ENCODE measurements around the gene NCKAP5.

The NCKAP5 gene

GRCh38 chr2:133262893-133263292 lies 305.4 kb downstream of the NCKAP5 start:
- Histone ChIP-seq H3K4me3 (replicated peaks; ENCODE audit: insufficient read depth, low read length) (no peak overlapping the region), H3K27me3 (ENCODE audit: insufficient read depth, poor library complexity, severe bottlenecking) (peaks cover 15% of the 10 kb centered on the region), H3K27ac (replicated peaks) (no peak overlapping the region)
- TF ChIP-seq, protein P1, sequence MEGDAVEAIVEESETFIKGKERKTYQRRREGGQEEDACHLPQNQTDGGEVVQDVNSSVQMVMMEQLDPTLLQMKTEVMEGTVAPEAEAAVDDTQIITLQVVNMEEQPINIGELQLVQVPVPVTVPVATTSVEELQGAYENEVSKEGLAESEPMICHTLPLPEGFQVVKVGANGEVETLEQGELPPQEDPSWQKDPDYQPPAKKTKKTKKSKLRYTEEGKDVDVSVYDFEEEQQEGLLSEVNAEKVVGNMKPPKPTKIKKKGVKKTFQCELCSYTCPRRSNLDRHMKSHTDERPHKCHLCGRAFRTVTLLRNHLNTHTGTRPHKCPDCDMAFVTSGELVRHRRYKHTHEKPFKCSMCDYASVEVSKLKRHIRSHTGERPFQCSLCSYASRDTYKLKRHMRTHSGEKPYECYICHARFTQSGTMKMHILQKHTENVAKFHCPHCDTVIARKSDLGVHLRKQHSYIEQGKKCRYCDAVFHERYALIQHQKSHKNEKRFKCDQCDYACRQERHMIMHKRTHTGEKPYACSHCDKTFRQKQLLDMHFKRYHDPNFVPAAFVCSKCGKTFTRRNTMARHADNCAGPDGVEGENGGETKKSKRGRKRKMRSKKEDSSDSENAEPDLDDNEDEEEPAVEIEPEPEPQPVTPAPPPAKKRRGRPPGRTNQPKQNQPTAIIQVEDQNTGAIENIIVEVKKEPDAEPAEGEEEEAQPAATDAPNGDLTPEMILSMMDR (IDR thresholded peaks at IDR 0.05; ENCODE audit: insufficient read depth, low read length), result no peak
- TF ChIP-seq SPI1 (IDR thresholded peaks at IDR 0.05; ENCODE audit: borderline replicate concordance, low read depth) (no peak), GABPA (IDR thresholded peaks at IDR 0.05; ENCODE audit: low read depth) (no peak), POLR2AphosphoS5 (IDR thresholded peaks at IDR 0.05; ENCODE audit: low read depth) (no peak)
- TF ChIP-seq, protein P2, sequence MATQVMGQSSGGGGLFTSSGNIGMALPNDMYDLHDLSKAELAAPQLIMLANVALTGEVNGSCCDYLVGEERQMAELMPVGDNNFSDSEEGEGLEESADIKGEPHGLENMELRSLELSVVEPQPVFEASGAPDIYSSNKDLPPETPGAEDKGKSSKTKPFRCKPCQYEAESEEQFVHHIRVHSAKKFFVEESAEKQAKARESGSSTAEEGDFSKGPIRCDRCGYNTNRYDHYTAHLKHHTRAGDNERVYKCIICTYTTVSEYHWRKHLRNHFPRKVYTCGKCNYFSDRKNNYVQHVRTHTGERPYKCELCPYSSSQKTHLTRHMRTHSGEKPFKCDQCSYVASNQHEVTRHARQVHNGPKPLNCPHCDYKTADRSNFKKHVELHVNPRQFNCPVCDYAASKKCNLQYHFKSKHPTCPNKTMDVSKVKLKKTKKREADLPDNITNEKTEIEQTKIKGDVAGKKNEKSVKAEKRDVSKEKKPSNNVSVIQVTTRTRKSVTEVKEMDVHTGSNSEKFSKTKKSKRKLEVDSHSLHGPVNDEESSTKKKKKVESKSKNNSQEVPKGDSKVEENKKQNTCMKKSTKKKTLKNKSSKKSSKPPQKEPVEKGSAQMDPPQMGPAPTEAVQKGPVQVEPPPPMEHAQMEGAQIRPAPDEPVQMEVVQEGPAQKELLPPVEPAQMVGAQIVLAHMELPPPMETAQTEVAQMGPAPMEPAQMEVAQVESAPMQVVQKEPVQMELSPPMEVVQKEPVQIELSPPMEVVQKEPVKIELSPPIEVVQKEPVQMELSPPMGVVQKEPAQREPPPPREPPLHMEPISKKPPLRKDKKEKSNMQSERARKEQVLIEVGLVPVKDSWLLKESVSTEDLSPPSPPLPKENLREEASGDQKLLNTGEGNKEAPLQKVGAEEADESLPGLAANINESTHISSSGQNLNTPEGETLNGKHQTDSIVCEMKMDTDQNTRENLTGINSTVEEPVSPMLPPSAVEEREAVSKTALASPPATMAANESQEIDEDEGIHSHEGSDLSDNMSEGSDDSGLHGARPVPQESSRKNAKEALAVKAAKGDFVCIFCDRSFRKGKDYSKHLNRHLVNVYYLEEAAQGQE (IDR thresholded peaks at IDR 0.05; ENCODE audit: insufficient replicate concordance, low read depth), result no peak
- DNase-seq (ENCODE audit: low read depth in 1 of 2, low spot score in 1 of 2), result no peak

- H3K4me3 ChIP-seq (replicated peaks; ENCODE audit: insufficient read depth, low read length), result no peak overlapping the region
- DNase-seq (ENCODE audit: low read depth in 1 of 2, low spot score in 1 of 2), result no peak
- no peak overlapping the region for H3K27ac ChIP-seq (replicated peaks)
- H3K27me3 ChIP-seq (ENCODE audit: insufficient read depth, poor library complexity, severe bottlenecking), result no peaks in the 10 kb centered on the region
- TF ChIP-seq, protein P2 (IDR thresholded peaks at IDR 0.05; ENCODE audit: insufficient replicate concordance, low read depth), result no peak
Observed at GRCh38 chr2:133255360-133255759, 312.9 kb downstream of the NCKAP5 start.

- DNase-seq (ENCODE audit: low read depth in 1 of 2, low spot score in 1 of 2), result no peak
- Histone ChIP-seq H3K4me3 (replicated peaks; ENCODE audit: insufficient read depth, low read length) (no peak overlapping the region), H3K27me3 (ENCODE audit: insufficient read depth, poor library complexity, severe bottlenecking) (no peaks in the 10 kb centered on the region), H3K27ac (replicated peaks) (no peak overlapping the region)
- TF ChIP-seq GABPA (IDR thresholded peaks at IDR 0.05; ENCODE audit: low read depth), result no peak
- no peak for TF ChIP-seq SPI1 (IDR thresholded peaks at IDR 0.05; ENCODE audit: borderline replicate concordance, low read depth)
- TF ChIP-seq, protein P1 (IDR thresholded peaks at IDR 0.05; ENCODE audit: insufficient read depth, low read length), result no peak
- TF ChIP-seq, protein P2 (IDR thresholded peaks at IDR 0.05; ENCODE audit: insufficient replicate concordance, low read depth), result no peak
Observed at GRCh38 chr2:133253793-133254192, 314.5 kb downstream of the NCKAP5 start.

Measured in HL-60 (cell line).